ENCODE results near the gene SRGAP1.

The SRGAP1 gene

DNA sequence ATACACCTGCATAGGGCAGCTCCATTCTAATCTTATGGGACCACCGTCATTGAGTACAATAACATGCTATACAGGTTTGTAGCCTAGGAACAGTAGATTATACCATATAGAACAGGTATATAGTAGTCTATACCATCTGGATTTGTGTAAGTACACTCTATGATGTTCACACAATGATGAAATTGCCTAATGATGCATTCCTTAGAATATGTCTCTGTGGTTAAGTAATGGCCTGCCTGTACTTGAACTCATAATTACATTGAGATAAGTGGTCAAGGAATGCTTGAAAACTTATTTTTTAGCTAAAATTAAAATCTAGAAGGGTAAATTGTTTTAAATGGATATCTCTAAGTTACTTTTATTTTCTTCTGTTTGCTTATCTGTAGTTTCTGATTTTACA lies 152.7 kb downstream of the SRGAP1 start:
- ChIA-PET POLR2A (no interaction called here), CTCF (no interaction called here)
- DNase-seq (ENCODE audit: extremely low spot score), result no peak
- TF ChIP-seq, protein P1, sequence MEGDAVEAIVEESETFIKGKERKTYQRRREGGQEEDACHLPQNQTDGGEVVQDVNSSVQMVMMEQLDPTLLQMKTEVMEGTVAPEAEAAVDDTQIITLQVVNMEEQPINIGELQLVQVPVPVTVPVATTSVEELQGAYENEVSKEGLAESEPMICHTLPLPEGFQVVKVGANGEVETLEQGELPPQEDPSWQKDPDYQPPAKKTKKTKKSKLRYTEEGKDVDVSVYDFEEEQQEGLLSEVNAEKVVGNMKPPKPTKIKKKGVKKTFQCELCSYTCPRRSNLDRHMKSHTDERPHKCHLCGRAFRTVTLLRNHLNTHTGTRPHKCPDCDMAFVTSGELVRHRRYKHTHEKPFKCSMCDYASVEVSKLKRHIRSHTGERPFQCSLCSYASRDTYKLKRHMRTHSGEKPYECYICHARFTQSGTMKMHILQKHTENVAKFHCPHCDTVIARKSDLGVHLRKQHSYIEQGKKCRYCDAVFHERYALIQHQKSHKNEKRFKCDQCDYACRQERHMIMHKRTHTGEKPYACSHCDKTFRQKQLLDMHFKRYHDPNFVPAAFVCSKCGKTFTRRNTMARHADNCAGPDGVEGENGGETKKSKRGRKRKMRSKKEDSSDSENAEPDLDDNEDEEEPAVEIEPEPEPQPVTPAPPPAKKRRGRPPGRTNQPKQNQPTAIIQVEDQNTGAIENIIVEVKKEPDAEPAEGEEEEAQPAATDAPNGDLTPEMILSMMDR (IDR thresholded peaks at IDR 0.05; ENCODE audit: control extremely low read depth, extremely low read depth, low read depth, missing control alignments), result no peak

DNA sequence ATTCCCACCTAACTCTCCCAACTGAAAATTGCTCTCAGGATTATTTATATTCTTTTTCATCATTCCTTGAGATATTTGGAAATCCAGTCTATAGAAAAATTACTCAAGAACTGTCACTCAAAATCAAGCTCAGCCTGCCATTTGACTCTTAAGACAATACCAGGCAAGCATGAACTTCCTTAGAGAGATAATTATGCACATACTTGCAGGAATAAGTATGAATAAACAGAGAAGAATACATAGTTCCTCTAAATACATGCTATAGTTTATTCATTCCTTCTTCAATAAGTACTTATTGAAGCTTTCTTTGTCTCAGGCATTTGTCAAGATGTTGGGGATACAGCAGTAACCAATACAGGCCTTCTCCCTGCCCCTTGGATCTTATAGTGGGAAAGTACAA lies 154.1 kb downstream of the SRGAP1 start:
- DNase-seq (ENCODE audit: extremely low spot score), result no peak
- ChIA-PET POLR2A (no interaction called here), CTCF (interaction anchor here (1.0 to 1.3 kb wide), 2 partner anchors 11 to 26 kb away, joined by 4 read pairs; no protein-coding TSS in a partner anchor)
- TF ChIP-seq, protein P1 (IDR thresholded peaks at IDR 0.05; ENCODE audit: control extremely low read depth, extremely low read depth, low read depth, missing control alignments), result no peak

DNA sequence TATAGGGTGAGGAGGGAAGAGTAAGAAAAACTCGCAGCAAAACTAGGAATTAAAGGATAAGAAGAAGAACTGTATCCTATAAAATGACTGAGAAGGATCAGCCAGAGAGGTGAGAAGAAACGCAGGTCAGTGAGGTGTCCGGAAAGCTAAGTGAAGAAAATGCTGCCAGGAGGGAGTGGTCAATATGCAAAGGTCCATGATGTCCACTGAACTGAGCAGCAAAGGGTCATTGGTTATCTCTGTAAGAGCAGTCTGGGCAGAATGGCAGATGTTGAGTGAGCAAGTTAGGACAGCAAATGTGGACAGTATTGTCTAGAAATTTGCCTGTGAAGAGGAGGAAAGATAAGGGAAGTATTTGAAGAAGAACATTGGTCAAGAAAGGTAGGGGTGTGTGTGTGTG lies 155.4 kb downstream of the SRGAP1 start:
- no peak for DNase-seq (ENCODE audit: extremely low spot score)
- ChIA-PET CTCF (interaction anchor here (1.4 kb wide), 1 partner anchor 8 kb away, joined by 3 read pairs; no protein-coding TSS in a partner anchor), POLR2A (no interaction called here)
- TF ChIP-seq, protein P1 (IDR thresholded peaks at IDR 0.05; ENCODE audit: control extremely low read depth, extremely low read depth, low read depth, missing control alignments), result no peak

DNA sequence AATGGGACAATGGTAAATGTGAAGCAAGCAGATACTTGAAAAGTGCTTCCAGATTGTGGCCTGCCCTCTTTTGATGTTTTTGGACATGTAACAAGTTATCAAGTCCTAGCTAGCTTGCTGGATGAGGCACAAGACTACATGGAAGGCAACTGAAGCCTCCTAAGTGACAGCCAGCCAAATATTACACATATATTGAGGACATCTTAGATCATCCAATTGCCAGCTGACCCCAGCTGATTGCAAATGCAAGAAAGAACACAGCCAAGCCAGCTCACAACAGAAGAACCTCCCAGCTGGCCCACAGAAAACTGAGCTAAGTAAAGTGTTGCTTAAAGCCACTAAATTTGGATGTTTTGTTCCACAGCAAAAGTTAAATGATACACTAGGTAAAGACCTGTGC lies 156.9 kb downstream of the SRGAP1 start:
- ChIA-PET CTCF (no interaction called here), POLR2A (no interaction called here)
- TF ChIP-seq, protein P1 (IDR thresholded peaks at IDR 0.05; ENCODE audit: control extremely low read depth, extremely low read depth, low read depth, missing control alignments), result no peak
- no peak for DNase-seq (ENCODE audit: extremely low spot score)

DNA sequence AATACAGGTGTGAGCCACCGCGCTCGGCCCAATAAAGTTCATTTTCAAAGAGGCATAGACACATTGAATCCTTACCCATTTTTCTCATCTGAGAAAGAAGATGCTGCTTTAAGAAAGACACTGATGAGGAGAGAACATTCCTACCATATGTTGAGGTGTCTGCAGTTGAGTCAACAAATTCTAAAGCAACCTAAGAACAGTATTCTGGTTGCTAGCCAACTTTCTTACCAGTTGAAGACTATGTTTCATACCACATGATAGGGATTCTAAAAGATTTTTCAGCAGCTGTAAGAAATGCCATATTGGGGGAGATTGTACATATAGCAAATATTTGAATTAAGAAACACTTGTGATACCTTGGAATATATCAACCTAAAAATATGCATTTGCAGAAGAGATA lies 160.1 kb downstream of the SRGAP1 start:
- DNase-seq (ENCODE audit: extremely low spot score), result no peak
- POLR2A ChIA-PET, result no interaction called here
- CTCF ChIA-PET, result no interaction called here
- TF ChIP-seq, protein P1 (IDR thresholded peaks at IDR 0.05; ENCODE audit: control extremely low read depth, extremely low read depth, low read depth, missing control alignments), result no peak

DNA sequence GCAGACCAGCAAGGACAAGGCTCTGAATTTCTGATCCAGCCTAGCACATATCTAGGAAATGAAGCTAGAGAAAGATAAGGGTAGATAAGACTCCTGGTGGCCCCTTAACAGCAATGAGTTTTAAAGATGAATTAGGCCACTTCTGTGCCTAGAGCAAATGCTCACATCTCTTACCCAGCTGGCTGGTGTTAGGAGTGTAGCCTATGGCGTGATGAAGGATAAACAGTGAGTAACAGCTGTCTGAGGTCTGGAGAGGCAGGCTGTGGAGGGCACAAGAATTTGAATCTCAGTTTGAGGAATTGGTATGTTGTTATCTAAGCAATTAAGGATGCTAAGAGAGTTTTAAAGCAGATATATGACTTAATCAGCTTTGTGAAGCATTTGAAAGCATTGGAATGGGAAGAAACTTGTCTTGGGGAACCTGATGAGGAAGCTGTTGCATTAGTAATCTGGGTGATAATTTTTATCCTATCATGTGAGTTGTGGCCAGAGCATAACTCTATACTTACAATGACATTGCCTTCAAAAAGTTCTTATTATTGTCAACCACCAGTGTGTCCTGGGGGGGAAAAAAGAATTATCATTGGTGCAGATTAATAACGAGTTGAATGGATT lies 161.8 kb downstream of the SRGAP1 start:
- CTCF ChIA-PET, result interaction anchor here (1.2 kb wide), 1 partner anchor 9 kb away, joined by 3 read pairs; no protein-coding TSS in a partner anchor
- DNase-seq (ENCODE audit: extremely low spot score), result no peak

More for the DNA sequence above, 161.8 kb downstream of the SRGAP1 start:
- TF ChIP-seq, protein P1 (IDR thresholded peaks at IDR 0.05; ENCODE audit: control extremely low read depth, extremely low read depth, low read depth, missing control alignments), result no peak
- POLR2A ChIA-PET, result no interaction called here

Measured in GM10248 (cell line).